Measurements from ENCODE around the gene USP7. TPM values are rescaled to one million over a fixed set of nuclear protein-coding genes. Genes with fewer than 3 reads are reported as not detected.

The USP7 gene
- polyA plus RNA-seq, 1 donor (not counting 4 experiments of a cell fraction or from before 2014, with no cell fraction given): 63.4 TPM

- Histone ChIP-seq H3K36me3 (ENCODE audit: control insufficient read depth in 2 of 2, extremely low read depth in 1 of 2, insufficient read depth in 2 of 2, low read length in 2 of 2) (no peaks in the 10 kb centered on the region), H3K27ac (ENCODE audit: control insufficient read depth, insufficient read depth, low read length) (no peak within 1 kb of the TSS), H3K9me1 (ENCODE audit: control insufficient read depth, extremely low read depth, insufficient read depth, low read length) (no peaks in the 10 kb centered on the region), H2AFZ (ENCODE audit: control insufficient read depth, low read length) (no peak within 1 kb of the TSS), H3K4me1 (ENCODE audit: control insufficient read depth, extremely low read depth, insufficient read depth, low read length) (peaks cover 46% of the 10 kb centered on the region), H3K4me3 (ENCODE audit: control insufficient read depth in 2 of 3, extremely low read depth in 1 of 3, insufficient read depth in 2 of 3, low read depth in 1 of 3, low read length in 3 of 3) (no peak within 1 kb of the TSS), H3K4me2 (ENCODE audit: control insufficient read depth, extremely low read depth, insufficient read depth, low read depth, low read length) (no peak within 1 kb of the TSS), H3K27me3 (ENCODE audit: control insufficient read depth, extremely low read depth, insufficient read depth, low read length) (no peaks in the 10 kb centered on the region), H3K79me2 (ENCODE audit: control insufficient read depth, insufficient read depth, low read length) (no peaks in the 10 kb centered on the region), H3K9ac (ENCODE audit: control insufficient read depth, extremely low read depth, insufficient read depth, low read length) (no peak within 1 kb of the TSS), H4K20me1 (ENCODE audit: control insufficient read depth, extremely low read depth, insufficient read depth, low read length) (peaks cover 8% of the 10 kb centered on the region), H3K9me3 (ENCODE audit: control insufficient read depth, low read depth, low read length) (no peaks in the 10 kb centered on the region)
- dilution Hi-C loops (cut with MboI; ENCODE audit: extremely low pct_ligation_motif_present, low sequenced_read_pairs): no loop called here
- DNase-seq (ENCODE audit: low read depth, low spot score) (no peak), FAIRE-seq (no peak)
- TF ChIP-seq, protein P1, sequence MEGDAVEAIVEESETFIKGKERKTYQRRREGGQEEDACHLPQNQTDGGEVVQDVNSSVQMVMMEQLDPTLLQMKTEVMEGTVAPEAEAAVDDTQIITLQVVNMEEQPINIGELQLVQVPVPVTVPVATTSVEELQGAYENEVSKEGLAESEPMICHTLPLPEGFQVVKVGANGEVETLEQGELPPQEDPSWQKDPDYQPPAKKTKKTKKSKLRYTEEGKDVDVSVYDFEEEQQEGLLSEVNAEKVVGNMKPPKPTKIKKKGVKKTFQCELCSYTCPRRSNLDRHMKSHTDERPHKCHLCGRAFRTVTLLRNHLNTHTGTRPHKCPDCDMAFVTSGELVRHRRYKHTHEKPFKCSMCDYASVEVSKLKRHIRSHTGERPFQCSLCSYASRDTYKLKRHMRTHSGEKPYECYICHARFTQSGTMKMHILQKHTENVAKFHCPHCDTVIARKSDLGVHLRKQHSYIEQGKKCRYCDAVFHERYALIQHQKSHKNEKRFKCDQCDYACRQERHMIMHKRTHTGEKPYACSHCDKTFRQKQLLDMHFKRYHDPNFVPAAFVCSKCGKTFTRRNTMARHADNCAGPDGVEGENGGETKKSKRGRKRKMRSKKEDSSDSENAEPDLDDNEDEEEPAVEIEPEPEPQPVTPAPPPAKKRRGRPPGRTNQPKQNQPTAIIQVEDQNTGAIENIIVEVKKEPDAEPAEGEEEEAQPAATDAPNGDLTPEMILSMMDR (optimal IDR thresholded peaks at IDR 0.05 in 1 of 3, IDR thresholded peaks at IDR 0.05 in 1 of 3, conservative IDR thresholded peaks at IDR 0.05 in 1 of 3; ENCODE audit: extremely low read depth in 1 of 3, insufficient read depth in 2 of 3, low read length in 3 of 3): no peak
- TF ChIP-seq EZH2 (IDR thresholded peaks at IDR 0.05; ENCODE audit: low read length): no peak
Observed at GRCh38 chr16:8882041-8882617, 81.6 kb downstream of the USP7 start, which contains the start of gene LITAFD. LITAFD (plus strand) TSS chr16:8882351; CDS start chr16:8884356, 2,005 bp downstream.

DNA sequence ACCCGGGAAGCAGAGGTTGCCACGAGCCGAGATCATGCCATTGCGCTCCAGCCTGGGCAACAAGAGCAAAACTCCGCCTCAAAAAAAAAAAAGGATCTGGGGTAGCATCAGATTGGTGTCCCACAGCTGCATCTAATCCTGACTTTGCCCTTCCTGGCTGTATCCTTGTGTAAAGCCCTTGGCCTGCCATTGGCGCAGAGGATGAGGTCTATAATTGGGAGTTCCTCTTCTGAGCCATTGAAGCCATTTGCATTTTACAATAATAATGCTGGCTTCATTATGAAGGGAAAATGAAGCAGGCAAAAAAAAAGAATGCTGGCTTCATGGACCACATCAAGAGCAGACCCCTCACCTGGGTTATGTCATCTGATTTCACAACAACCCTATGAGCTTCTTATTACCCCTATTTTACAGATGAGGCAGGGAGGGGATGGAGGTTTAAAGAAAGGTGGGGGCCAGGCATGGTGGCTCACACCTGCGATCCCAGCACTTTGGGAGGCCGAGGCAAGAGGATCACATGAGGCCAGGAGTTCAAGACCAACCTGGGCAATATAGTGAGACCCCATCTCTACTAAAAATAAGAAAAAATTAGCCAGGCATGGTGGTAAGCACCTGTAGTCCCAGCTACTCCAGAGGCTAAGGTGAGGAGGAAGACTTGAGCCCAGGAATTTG is 82.7 kb downstream of the USP7 start:
- peaks cover 8% of the 10 kb centered on the region for H4K20me1 ChIP-seq (ENCODE audit: control insufficient read depth, extremely low read depth, insufficient read depth, low read length)
- H3K9me1 ChIP-seq (ENCODE audit: control insufficient read depth, extremely low read depth, insufficient read depth, low read length): no peaks in the 10 kb centered on the region
- H3K9ac ChIP-seq (ENCODE audit: control insufficient read depth, extremely low read depth, insufficient read depth, low read length): no peak overlapping the region
- H3K79me2 ChIP-seq (ENCODE audit: control insufficient read depth, insufficient read depth, low read length): no peaks in the 10 kb centered on the region
- dilution Hi-C loops (cut with MboI; ENCODE audit: extremely low pct_ligation_motif_present, low sequenced_read_pairs): no loop called here
- no peak overlapping the region for H3K27ac ChIP-seq (ENCODE audit: control insufficient read depth, insufficient read depth, low read length)
- H3K9me3 ChIP-seq (ENCODE audit: control insufficient read depth, low read depth, low read length): no peaks in the 10 kb centered on the region
- H3K4me3 ChIP-seq (ENCODE audit: control insufficient read depth in 2 of 3, extremely low read depth in 1 of 3, insufficient read depth in 2 of 3, low read depth in 1 of 3, low read length in 3 of 3): no peak overlapping the region
- no peaks in the 10 kb centered on the region for H3K27me3 ChIP-seq (ENCODE audit: control insufficient read depth, extremely low read depth, insufficient read depth, low read length)
- no peak for TF ChIP-seq EZH2 (IDR thresholded peaks at IDR 0.05; ENCODE audit: low read length)
- TF ChIP-seq, protein P1 (optimal IDR thresholded peaks at IDR 0.05 in 1 of 3, IDR thresholded peaks at IDR 0.05 in 1 of 3, conservative IDR thresholded peaks at IDR 0.05 in 1 of 3; ENCODE audit: extremely low read depth in 1 of 3, insufficient read depth in 2 of 3, low read length in 3 of 3): no peak
- no peak overlapping the region for H2AFZ ChIP-seq (ENCODE audit: control insufficient read depth, low read length)
- FAIRE-seq: no peak
- DNase-seq (ENCODE audit: low read depth, low spot score): no peak
- no peaks in the 10 kb centered on the region for H3K36me3 ChIP-seq (ENCODE audit: control insufficient read depth in 2 of 2, extremely low read depth in 1 of 2, insufficient read depth in 2 of 2, low read length in 2 of 2)
- H3K4me1 ChIP-seq (ENCODE audit: control insufficient read depth, extremely low read depth, insufficient read depth, low read length): peaks cover 36% of the 10 kb centered on the region
- no peak overlapping the region for H3K4me2 ChIP-seq (ENCODE audit: control insufficient read depth, extremely low read depth, insufficient read depth, low read depth, low read length)
